Activated T-helper 9 cell treated with anti-CD3 and anti-CD28 coated beads, Interleukin-2, amount 50 U/mL, for 16 hours (primary cell): ENCODE data around the gene ACTL10.

Experiments
- DNase-seq: peaks from one replicate; pipeline ENCODE4 v3.0.0-alpha.2; 2020; ENCODE audit warnings: low read depth

Gene ACTL10

DNA sequence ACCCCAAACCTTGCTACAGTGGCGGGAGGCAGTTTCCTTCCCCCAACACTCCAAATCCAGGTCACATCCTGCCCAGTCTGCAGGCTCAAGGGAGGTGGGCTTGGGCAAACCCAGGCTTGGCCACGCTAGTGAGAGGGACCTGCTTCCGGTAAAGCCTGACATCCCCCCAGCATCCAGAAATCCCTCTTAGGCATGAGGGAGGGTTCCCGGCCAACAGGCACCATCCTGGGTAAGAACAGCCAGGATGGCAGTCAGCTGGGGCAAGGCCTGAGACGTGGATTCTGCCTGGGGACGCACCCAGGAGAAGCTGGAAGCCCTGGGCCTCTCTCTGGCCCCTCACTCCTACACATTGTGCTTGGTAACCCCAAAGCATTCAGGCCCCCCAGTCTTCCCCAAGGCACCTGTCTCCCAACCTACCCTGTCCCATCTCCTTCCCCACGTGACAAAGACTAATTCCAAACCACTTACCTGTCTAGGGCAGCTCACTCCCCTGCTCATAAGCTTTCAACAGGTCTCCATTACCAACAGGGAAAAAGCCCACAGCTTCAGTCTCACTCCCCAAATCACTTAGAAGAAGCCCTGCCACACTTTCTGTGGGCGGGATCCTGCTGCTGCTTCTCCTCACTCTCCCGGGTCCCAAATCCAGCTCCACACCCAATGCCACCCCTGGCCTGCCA lies 2.5 kb upstream of the ACTL10 start:
- DNase-seq = no peak

DNA sequence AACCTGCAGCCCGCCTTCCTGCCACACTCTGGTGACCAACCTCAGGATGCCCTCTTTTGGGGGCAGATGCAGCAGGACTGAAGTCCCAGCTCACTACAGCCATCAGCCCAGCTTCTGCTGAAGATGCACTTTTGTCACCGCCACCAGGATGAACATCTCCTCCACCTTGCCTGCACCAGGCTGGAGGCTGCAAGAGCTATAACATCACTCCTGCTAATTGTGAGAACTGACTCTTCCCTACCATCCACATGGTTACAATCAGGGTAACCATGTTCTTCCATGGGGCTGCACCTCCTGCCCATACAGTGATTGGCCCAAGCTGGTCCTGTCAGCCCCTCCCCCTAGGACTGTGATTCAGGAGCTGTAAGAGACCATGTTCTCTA lies 2.0 kb upstream of the ACTL10 start:
- DNase-seq = no peak

DNA sequence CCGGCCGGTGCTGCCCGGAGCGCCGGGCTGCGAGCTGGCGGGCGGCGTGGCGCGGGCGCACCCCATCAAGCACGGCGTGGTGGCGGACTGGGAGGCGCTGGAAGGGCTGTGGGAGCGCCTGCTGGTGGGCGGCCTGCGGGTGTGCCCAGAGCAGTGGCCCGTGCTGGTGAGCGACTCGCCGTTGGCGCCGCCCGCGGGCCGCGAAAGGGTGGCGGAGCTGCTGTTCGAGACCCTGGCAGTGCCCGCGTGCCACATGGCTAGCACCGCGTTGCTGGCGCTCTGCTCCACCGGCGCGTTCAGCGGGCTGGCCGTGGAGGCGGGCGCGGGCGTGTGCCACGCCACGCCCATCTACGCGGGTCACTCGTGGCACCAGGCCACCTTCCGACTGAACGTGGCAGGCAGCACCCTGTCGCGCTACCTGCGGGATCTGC lies 517 bp downstream of the ACTL10 start:
- DNase-seq = peak; percentile 33

DNA sequence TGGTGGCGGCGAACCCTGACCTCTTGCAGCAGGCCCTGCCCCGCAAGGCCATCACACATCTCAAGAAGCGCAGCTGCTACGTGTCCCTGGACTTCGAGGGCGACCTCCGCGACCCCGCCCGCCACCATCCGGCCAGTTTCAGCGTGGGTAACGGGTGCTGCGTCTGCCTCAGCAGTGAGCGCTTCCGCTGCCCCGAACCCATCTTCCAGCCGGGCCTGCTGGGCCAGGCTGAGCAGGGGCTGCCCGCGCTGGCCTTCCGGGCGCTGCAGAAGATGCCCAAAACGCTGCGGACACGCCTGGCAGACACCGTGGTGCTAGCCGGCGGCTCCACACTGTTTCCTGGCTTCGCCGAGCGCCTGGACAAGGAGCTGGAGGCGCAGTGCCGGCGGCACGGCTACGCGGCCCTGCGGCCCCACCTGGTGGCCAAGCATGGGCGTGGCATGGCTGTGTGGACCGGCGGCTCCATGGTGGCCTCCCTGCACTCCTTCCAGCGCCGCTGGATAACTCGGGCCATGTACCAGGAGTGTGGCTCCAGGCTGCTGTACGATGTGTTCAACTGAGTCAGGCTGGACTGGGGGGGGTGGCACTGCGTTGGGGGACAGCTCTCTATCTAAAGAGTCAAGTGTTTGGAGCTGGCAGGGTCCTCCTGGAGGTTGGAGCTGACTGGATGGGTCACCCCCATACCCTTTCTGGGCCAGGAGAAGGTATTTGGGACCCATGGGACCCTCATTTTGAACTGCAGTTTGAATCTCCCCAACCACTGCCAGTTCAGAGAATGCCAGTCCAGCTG lies 1.1 kb downstream of the ACTL10 start:
- DNase-seq = peak; percentile 72

DNA sequence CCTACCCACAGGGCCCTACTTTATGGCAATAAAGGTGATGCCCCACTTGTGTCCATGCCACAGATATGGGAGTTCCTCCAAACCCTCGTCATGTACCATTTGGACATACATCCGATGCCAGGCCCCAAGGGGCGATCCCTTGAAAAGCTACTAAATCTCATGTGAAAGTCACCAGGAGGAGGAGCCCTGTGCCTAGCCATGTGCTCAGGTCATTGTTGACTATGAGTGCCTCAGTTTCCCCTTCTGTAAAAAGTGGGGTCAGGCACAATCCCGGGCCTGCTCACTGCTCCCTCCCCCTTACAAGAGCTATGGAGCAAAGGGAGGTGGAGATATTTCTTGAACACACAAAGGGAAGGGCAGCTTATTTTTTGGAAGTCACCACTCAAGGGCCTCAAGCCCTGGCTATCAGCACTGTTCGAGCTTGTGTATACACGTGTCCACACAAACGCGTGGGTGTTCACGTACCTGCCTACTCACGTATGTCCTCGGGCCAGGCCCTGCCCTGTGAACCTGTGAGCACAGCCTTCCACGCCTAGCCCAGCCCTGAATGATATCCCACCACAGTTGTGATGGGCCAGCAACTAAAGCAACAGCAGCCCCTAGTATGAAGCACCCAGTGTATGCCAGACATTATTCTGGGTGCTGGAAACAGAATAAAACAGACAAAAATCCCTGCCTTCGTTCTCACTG lies 1.9 kb downstream of the ACTL10 start:
- DNase-seq = no peak

DNA sequence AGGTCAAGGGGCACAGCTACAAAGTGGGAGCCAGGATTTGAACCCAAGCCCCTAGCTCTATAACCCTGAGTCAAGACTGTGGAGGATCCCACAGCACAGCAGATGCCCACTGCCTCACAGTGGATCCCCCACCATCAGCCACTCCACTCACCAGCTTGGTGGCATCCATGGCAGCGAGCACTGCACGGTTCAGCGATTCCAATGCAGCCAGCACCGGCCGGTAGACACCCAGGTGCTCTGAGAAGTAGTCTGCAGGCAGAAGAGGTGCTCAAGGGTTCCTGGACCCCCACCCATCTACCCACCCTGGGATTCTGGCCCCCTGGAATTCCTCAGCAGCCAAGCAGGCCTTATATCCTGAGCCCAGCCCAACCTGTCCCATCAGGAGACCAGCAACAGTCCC lies 2.5 kb downstream of the ACTL10 start:
- DNase-seq = no peak

DNA sequence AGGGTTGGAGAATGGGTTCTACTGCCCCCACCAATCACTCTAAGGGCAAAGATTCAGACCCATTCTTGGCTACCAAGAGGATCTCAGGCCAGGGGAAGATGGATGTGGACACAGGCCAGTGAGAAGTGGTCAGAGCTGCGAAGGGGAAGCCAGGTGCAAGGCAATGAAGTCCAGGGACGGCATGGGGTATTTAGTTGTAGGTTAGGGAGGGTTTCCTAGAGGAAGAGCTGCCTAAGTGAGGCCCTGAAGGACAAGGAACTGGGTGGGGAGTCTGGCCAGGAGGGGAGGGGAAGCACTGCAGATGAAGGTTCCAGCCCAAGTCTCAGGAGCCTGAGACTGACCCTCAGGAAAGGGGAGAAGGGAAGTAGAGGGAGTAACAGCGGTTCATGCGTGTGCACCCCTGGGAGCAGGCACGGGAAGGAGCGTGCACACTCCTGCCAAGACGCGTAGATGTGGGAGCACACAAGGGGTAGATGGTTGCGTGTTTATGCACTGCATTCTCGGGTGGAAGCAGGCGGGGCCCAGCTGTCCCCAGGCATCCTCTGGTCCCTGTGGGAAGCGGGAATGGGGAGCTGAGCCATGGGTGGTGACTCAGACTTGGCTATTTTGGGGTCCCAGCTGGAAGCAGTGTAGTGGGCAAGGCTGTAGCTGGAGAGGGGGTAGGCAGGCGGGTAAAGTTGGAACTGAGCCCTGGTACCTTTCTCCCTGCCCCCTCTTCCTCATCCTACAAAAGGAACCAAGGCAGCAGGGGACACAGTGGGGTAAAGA lies 3.3 kb downstream of the ACTL10 start:
- DNase-seq = no peak

DNA sequence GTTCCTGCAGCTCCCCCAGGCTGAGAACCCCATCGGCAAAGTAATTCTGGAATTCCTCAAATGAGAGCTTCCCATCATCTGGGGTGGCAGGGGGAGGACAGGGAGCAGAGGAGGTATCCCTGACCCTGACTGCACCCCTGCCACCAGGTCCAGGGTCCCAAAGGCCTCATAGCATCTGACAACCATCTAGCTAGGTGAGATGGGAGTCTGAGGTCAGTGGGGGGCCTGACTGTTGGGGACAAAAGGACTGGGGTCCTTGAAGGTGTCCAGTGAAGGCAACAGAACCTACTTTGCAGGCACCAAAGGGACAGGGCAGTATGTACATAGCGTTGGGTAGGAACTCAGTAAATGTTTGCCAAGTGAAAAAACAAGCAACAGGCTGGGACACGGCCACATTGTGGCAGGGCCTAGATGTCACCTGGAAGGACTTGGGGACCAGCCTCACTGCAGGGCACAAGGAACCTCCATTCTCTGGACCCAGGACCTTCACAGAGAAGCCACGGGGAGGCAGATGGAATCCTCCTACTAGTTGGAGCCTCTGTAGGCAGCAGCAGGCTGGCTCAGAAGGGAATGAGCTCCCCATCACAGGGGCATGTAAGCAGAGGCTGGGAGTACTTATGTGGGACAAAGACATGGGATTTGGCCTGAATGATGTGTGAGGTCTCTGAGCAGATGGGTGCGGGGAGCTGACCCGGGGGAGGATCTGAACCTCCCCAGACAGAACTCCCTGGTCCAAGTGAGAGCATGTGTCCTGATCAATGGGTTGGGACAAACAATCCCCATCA lies 4.2 kb downstream of the ACTL10 start:
- no peak for DNase-seq

DNA sequence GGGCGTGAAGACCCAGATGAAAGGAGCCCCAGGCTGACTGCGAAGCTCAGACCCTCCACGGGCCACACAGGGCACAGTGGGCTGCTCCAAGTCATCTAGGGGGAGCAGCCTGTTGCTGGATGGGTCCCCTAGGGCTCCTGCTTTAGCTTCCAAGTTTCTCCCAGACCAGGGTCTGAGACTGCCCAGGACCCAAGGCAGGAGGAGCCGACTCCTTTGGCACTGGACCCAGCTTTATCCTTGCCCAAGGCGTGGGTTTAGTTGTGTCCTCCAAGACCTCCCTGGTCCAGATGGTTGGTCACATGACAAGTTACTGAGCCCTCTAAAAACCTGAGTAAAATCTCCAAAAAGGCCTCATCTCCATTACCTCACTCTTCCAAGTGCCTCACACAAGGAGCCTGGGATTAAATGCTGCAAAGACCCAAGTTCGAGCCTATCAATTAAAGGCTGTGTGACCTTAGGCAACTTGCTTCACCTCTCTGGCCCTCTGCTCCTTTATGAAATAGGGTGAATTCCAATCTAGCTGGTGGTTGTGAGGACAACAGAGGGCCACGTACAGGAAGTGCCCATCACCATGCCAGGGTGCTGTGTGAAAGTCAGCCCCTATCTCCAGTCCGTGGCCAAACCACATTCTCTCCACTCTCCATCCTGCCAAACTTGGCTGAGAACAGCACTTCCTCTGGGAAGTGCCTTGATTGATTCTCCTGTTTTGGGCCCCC lies 5.0 kb downstream of the ACTL10 start:
- DNase-seq = no peak

DNA sequence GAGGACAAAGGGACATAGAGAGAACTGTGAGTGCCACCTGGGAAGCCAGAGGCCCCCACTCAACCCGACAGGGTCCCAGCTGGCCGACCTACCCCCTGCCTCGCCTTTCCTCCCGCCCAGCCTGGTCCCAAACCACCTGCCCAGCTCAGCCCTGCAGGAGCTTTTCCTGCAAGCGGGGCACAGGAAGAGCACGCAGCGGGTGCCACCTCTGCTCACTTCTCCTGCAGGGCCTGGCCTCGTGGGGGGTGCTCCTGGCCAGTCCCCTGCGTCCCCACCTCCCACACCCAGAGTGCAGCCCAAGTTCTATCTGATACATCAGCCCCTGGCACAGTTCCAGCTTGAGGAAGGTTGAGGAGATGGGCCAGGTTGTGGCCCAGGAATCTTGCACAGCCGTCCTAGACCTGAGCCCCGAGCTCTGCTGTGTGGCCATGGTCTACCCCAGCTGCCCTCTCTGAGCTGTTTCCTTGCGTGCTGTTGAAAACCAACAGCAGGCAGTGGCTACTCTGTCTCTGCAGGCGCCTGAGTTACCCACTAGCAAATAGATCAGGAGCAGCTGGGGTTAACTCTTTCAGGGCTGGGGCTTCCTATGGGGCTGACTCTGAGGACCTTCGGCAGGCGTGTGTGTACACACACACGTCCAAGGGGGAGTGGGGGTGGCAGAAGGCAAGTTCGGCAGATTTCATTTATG lies 5.8 kb downstream of the ACTL10 start:
- DNase-seq = no peak

DNA sequence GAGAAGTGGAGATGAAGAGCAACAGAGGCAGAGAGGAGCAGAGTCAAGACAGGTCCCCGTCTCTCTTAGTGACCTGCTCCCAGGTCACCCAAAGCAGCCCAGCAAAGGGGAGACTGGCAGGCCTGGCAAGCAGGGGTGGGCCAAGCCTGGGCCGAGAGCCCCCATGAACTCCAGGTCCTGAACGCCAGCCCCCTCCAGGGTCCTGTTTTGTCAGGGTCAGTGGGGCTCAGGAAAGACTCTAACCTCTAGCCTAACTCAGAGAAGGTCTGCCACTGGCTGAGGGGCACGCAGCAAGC lies 6.3 kb downstream of the ACTL10 start:
- no peak for DNase-seq

DNA sequence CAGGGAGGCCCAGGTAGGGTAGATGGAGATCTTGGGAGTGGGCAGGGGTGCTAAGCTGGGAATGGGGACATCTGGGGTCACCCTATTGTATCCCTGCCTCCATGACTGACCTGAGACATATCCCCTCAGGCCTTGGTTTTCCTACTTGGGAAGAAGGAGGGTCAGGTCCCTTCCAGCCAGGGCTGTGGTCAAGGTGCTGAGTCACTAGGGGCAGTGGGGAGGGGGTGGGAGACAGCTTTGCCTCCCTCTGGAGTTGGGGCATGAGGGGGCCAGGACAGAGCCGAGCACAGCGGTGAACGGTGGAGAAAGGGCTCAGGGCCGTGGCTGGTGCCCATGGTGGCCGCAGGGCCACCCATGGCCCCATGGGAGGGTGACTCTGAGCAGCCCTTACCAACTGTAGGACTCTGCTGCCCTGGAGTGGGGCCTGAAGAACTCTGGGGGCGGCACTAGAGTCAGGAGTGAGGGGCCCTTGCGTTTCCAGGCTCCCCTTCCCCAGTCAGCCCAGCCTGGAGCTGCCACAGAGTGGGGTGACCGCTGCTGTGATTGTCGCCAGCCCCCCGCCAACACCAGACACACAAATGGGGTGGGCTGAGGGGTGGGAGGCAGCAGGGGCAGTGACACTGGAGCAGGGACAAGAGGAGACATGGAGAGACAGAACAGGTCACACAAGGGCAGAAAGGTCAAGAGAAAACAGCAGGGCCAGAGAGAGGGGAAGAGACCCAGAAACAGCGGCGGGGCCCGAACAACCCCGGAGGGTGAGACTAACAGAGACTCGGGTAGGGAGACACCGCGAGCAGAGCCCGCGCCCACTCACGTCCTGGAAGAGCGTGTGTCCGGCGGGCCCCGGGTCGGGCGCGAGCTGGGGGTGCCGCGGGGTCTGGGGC lies 6.9 kb downstream of the ACTL10 start:
- no peak for DNase-seq

DNA sequence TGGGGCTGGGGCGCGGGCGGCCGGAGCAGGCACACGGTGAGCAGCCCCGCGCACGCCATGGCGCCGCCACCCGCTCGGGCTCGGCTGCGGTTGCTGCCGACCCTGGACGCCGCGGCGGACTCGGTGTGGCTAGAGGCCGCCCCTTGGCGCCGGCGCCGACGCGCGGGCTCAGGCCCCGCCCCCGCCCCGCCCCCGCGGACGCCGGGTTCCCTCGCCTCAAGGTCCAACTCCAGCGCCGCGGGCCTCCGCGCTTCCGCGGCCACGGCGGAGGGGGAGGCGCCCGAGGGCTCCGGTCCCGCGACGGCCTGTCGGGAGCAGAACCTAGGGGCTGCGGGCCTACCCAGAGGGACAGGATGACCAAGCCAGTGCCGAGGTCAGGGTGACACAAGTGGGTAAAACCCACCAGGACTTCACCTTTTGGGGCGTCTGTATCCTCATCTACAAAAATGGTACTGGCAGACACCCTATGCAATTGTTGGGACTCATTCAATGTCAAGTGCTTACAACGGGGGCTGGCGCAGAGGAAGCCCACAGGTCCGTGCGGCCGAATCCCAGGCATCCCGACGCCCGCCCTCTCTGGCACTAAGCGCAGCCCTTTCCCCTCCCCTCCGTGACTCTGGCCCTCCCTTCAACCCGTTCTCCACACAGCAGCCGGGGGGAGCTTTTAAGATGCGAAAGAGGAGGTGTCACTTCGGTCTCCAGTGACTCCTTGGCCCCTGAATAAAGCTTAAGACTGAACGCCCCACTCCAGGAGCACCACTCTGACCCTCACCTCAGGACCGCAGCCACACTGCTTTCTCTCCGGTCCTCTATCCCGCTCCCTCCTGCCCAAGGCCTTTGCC lies 7.8 kb downstream of the ACTL10 start, which contains the start of gene NECAB3:
NECAB3 (minus strand) TSS at position 135 of the 842 bp plus-strand sequence; CDS start at position 59, 76 bp downstream.
- DNase-seq = peak; percentile 52

DNA sequence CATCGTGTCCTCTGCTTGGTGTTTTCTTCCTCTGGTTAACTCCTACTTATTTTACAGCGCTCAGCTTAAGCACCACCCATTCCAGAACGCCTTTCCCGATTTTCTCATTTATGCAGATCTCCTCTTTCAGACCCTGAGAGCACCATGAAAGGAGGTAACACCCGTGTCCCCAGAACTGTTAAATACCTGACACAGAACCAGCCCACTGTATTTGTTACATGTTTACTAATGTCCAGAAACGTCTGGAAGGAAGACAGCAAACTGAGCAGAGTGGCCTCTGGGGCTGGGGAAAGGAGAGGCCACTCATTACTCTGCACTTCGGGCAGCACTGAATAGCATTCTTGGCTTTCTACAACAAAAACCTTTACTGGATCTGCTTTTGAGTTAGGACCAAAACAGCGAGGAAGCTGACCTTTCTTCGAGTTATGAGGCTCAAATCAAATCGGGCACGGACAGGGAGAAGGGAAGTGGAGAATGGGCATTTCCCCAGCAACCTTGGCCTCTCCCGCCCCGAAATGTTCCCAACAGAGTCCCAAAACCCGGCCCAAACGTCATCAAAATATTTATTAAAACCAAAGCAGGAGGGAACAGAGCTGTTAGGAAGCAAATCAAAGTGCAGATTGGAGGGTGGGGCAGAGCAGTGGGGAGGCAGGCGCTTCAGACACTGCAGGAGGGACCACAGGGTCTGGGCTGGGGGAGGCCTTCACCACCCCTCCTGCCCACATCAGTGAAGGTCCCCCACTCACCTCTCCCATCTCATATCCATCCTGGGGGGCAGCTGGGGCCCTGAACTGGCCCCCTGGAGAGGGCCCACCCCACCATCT lies 8.6 kb downstream of the ACTL10 start:
- DNase-seq = no peak

DNA sequence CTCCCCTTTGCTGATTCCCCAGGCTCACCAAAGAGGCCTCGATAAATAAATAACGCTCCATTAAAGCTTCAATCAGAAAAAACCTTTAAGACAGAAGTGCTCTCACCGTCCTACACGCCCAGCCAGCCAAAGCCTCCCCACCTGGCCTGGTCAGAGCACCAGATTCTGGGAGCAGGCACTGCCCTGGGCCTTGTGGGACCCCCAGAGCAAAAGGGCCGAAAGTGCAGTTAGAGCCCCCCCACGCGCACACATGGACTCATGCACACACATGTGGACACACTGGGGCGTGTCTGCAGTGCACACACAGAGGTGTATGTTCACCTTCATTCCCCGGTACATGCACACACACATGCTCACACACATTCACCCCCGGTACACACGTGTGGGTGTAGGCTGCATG lies 9.4 kb downstream of the ACTL10 start:
- no peak for DNase-seq

DNA sequence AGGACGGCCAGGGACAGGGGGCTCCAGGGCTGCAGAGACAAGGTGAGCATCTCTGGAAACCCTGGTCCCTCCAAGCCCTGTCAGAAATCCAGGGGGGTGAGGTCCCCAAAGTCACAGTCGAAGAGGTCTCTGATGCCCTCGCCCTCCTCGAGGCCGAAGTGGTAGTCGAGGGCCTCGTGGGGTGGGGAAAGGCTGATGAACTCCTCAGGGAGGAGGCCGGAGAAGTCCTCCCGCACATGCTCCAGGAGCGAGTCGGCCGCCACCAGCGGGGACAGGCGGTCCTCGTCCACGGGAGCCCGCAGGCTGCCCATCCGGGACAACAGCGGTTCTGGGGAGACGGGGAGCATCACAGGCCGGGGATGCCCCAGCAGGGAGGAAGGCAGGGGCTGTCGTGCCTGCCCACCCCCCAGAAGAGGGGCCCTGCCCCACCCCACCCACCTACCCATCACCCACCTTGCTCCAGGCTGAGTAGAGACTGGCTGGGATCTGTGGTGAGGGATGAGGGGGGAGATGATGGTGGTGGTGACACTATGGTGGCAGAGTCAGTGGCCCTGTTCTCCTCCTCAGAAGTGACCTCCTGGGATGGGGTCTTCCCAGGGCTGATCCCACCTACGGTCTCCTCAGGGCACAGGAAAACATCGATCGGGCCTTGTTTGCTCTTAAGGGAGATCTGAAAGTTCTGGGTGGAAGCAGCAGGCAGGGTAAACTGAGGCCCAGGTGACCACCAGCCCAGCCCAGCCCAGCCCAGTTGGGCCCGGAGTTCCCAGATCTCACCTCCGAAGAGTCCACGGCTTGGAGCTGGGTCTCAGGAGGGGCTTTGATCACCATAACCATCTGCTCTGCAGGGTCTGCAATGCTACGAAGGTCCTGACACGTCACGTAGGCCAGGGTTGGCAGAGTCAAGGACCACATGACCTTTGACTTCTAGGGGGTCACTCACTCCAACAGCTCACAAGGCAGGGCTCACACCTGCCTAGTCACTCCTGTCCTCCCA lies 10.2 kb downstream of the ACTL10 start:
- no peak for DNase-seq
